OCI-LY7 (cell line): ENCODE results near the gene DIAPH3. TPM values are rescaled to one million over a fixed set of nuclear protein-coding genes. Genes with fewer than 3 reads are reported as not detected.

Experiments used
- BruUV-seq: library from RNA; stranded (reverse); fragments of 400-500 nt; replicated peaks from 2 replicates; lab custom pipeline; 2021; lab: Mats Ljungman, UMichigan
- CTCF ChIA-PET: fragments of 300-600 bp; sonication (Branson Sonifier 250); formaldehyde crosslinking; loops from one replicate; lab custom pipeline; 2022; ENCODE audit warnings: antibody characterized with exemption; ENCODE audit not compliant: unreplicated experiment; lab: Charles Lee
- POLR2A ChIA-PET: fragments of 300-600 bp; sonication (Branson Sonifier 250); formaldehyde crosslinking; loops from one replicate; lab custom pipeline; 2022; ENCODE audit warnings: antibody characterized with exemption; lab: Charles Lee
- DNase-seq: peaks from one replicate; pipeline ENCODE4 v3.0.0-alpha.2; 2015; ENCODE audit warnings: low spot score
- H2AFZ ChIP-seq: fragments of 200-600 bp; sonication (generic), shearing (Covaris generic); 2 replicates; pipeline ENCODE4 v1.6.1; 2014; ENCODE audit warnings: mild to moderate bottlenecking, antibody characterized with exemption, low read length, moderate library complexity
- H3K27ac ChIP-seq: fragments of 200-600 bp; sonication (generic); 2 replicates; pipeline ENCODE4 v1.5.1; 2014; ENCODE audit warnings: mixed run types, low read depth, mild to moderate bottlenecking, moderate library complexity, low read length, inconsistent platforms; ENCODE audit not compliant: poor library complexity, severe bottlenecking
- H3K36me3 ChIP-seq: fragments of 200-600 bp; sonication (generic); 2 replicates; pipeline ENCODE4 v1.6.1; 2014; ENCODE audit warnings: mild to moderate bottlenecking, antibody characterized with exemption, low read length, moderate library complexity, mixed read lengths; ENCODE audit not compliant: insufficient read depth
- H3K4me1 ChIP-seq: fragments of 200-600 bp; sonication (generic); 2 replicates; pipeline ENCODE4 v1.5.1; 2014; ENCODE audit warnings: mild to moderate bottlenecking, low read length; ENCODE audit not compliant: insufficient read depth, poor library complexity, severe bottlenecking
- H3K4me2 ChIP-seq: fragments of 200-600 bp; sonication (generic); 2 replicates; pipeline ENCODE4 v1.6.1; 2014; ENCODE audit warnings: mild to moderate bottlenecking, low read length
- H3K4me3 ChIP-seq: fragments of 200-600 bp; sonication (generic); 2 replicates; pipeline ENCODE4 v1.5.1; 2014; ENCODE audit warnings: mild to moderate bottlenecking, low read depth, low read length; ENCODE audit not compliant: poor library complexity, severe bottlenecking
- H3K79me2 ChIP-seq: fragments of 200-600 bp; sonication (generic); 2 replicates; pipeline ENCODE4 v1.6.1; 2016; ENCODE audit warnings: low read depth, mild to moderate bottlenecking, low read length, moderate library complexity, mixed read lengths; ENCODE audit not compliant: insufficient read depth
- H3K9me2 ChIP-seq: fragments of 200-600 bp; sonication (generic); 2 replicates; pipeline ENCODE4 v1.6.1; 2016; ENCODE audit warnings: mild to moderate bottlenecking, low read length, mixed read lengths; ENCODE audit not compliant: insufficient read depth
- H3K9me3 ChIP-seq: fragments of 200-600 bp; sonication (generic); 2 replicates; pipeline ENCODE4 v1.6.1; 2014; ENCODE audit warnings: mild to moderate bottlenecking, mixed run types, low read length, mixed read lengths
- H4K20me1 ChIP-seq: fragments of 200-600 bp; sonication (generic); 2 replicates; pipeline ENCODE4 v1.6.1; 2014; ENCODE audit warnings: mild to moderate bottlenecking, antibody characterized with exemption, low read length, moderate library complexity, mixed read lengths; ENCODE audit not compliant: insufficient read depth
- EZH2phosphoT487 ChIP-seq: fragments of 200-600 bp; sonication (generic); IDR thresholded peaks from 2 replicates; pipeline ENCODE4 v1.6.1; 2018; ENCODE audit warnings: low read depth, borderline replicate concordance, mild to moderate bottlenecking, mixed run types, antibody characterized with exemption, low read length, moderate library complexity, mixed read lengths
- intact Hi-C: fragments of 100-400 bp; cut with micrococcal nuclease; formaldehyde crosslinking; loops from one replicate; pipeline ENCODE4 v1.10.0; 2022; ENCODE audit not compliant: unreplicated experiment
- total RNA-seq, 2 experiments: library from RNA; depleted of rRNA in 1 of 2; stranded (reverse); fragments of >200 nt in 1 of 2; shearing (Covaris generic) in 1 of 2; gene quantifications; 2 replicates each; pipeline ENCODE4 v1.2.3, GENCODE V29; 2014 to 2022
- TF ChIP-seq, protein P1 (sequence below): fragments of 200-600 bp; sonication (generic); conservative IDR thresholded peaks from 2 replicates; pipeline ENCODE4 v1.5.1; 2014; ENCODE audit warnings: mild to moderate bottlenecking, antibody characterized with exemption, low read length, moderate library complexity, mixed read lengths

Gene DIAPH3
- total RNA-seq, 2 experiments from 2014 or later = 33.5 to 37.2 TPM

DNA sequence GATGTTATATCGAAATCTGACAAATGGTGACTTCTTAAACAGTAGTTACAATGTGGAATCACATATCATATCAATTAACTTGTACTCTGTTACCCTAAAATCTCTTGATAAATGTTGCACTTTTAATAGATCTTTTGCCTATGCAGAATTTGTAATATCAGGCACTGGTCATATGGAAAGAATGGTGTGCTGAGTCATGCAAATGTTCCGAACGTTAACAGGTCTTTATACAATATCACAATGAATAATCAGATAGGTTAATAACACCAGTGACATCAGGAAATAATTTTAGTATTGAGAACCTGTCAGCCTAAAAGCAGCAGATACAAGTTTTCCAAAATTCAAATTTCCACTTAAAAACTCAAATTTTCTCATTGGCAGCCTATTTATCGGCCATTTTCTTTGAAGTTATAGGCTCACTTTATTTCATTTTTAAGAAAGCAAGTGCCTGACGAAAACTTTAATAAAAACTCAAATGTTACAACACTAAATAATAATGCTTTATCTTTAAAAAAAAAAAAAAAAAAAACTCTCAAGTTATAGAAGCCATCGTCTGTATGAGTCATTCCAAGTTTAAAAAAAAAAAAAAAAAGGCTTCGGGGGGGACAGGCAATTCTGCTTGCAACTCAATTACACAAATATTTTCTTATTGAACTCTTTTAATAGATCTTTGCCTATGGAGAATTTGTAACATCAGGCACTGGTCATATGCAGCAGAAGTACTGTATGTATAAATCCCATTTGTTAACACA, 180.9 kb downstream of the DIAPH3 start:
- no peaks in the 10 kb centered on the region for H3K9me2 ChIP-seq
- no peak overlapping the region for H3K27ac ChIP-seq
- peaks cover 13% of the 10 kb centered on the region for H3K36me3 ChIP-seq
- ChIA-PET CTCF (no interaction called here), POLR2A (no interaction called here)
- H2AFZ ChIP-seq = no peak overlapping the region
- TF ChIP-seq EZH2phosphoT487 = no peak
- TF ChIP-seq, protein P1, sequence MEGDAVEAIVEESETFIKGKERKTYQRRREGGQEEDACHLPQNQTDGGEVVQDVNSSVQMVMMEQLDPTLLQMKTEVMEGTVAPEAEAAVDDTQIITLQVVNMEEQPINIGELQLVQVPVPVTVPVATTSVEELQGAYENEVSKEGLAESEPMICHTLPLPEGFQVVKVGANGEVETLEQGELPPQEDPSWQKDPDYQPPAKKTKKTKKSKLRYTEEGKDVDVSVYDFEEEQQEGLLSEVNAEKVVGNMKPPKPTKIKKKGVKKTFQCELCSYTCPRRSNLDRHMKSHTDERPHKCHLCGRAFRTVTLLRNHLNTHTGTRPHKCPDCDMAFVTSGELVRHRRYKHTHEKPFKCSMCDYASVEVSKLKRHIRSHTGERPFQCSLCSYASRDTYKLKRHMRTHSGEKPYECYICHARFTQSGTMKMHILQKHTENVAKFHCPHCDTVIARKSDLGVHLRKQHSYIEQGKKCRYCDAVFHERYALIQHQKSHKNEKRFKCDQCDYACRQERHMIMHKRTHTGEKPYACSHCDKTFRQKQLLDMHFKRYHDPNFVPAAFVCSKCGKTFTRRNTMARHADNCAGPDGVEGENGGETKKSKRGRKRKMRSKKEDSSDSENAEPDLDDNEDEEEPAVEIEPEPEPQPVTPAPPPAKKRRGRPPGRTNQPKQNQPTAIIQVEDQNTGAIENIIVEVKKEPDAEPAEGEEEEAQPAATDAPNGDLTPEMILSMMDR = no peak
- no peaks in the 10 kb centered on the region for H3K4me1 ChIP-seq
- no peak overlapping the region for H3K4me2 ChIP-seq
- no peak for DNase-seq
- H3K4me3 ChIP-seq = no peak overlapping the region
- no peaks in the 10 kb centered on the region for H3K79me2 ChIP-seq
- no TSS peak for BruUV-seq
- no peaks in the 10 kb centered on the region for H3K9me3 ChIP-seq
- no peaks in the 10 kb centered on the region for H4K20me1 ChIP-seq
- intact Hi-C loops = no loop called here

DNA sequence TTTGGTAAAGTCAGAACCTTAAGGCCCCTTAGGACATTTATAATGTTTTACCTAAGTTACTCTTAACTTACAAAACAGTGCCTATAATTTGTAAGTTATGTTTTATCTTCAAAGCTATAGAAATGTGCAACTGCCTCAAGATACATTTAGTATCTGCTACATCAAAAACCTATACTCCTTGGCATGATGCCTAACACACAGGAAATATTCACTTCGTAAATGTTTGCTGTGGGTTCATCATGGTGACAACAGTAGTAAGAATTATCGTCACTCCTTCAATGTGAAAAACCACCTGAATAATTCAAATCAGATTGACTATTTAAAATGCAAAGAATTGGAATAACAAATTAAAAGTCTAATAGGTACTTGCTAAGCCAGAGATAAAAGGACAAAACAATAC, 184.1 kb downstream of the DIAPH3 start:
- Histone ChIP-seq H3K27ac (no peak overlapping the region), H3K79me2 (no peaks in the 10 kb centered on the region), H3K9me2 (no peaks in the 10 kb centered on the region), H3K36me3 (peaks cover 13% of the 10 kb centered on the region; the same call in 1 of the 2 replicates), H3K4me2 (no peak overlapping the region), H3K9me3 (no peaks in the 10 kb centered on the region), H4K20me1 (no peaks in the 10 kb centered on the region), H3K4me1 (no peaks in the 10 kb centered on the region), H2AFZ (no peak overlapping the region), H3K4me3 (no peak overlapping the region)
- no peak for DNase-seq
- ChIA-PET POLR2A (no interaction called here), CTCF (no interaction called here)
- TF ChIP-seq EZH2phosphoT487 = no peak
- TF ChIP-seq, protein P1 = no peak
- no TSS peak for BruUV-seq
- intact Hi-C loops = no loop called here

DNA sequence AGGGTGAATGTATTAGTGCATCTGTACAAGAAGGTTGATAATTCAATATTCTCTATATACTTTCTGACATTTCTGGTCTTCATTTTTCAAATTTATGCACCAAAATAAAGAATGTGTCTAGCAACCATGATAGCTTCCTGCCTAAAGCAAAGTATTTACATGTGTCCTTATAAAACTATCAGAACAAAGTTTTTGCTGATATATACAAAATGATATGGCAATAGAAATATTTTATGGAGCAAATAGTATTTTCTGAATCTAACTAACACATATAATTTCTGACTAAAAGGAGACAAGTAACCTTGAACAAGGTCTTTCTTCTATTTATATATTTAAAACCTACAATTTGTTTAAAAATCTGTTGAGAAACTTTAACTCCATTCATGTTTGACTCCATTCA, 184.9 kb downstream of the DIAPH3 start:
- BruUV-seq = no TSS peak
- DNase-seq = no peak
- CTCF ChIA-PET = no interaction called here
- no peaks in the 10 kb centered on the region for H3K9me3 ChIP-seq
- H3K36me3 ChIP-seq = peaks cover 14% of the 10 kb centered on the region; the same call in 1 of the 2 replicates
- H4K20me1 ChIP-seq = no peaks in the 10 kb centered on the region
- H3K4me2 ChIP-seq = no peak overlapping the region
- H3K4me3 ChIP-seq = no peak overlapping the region
- TF ChIP-seq, protein P1 = no peak
- no peak for TF ChIP-seq EZH2phosphoT487
- POLR2A ChIA-PET = no interaction called here
- intact Hi-C loops = no loop called here
- H2AFZ ChIP-seq = no peak overlapping the region
- H3K27ac ChIP-seq = no peak overlapping the region
- no peaks in the 10 kb centered on the region for H3K79me2 ChIP-seq
- no peaks in the 10 kb centered on the region for H3K9me2 ChIP-seq
- no peaks in the 10 kb centered on the region for H3K4me1 ChIP-seq
